ENCODE data around the gene CHST14.

DNA sequence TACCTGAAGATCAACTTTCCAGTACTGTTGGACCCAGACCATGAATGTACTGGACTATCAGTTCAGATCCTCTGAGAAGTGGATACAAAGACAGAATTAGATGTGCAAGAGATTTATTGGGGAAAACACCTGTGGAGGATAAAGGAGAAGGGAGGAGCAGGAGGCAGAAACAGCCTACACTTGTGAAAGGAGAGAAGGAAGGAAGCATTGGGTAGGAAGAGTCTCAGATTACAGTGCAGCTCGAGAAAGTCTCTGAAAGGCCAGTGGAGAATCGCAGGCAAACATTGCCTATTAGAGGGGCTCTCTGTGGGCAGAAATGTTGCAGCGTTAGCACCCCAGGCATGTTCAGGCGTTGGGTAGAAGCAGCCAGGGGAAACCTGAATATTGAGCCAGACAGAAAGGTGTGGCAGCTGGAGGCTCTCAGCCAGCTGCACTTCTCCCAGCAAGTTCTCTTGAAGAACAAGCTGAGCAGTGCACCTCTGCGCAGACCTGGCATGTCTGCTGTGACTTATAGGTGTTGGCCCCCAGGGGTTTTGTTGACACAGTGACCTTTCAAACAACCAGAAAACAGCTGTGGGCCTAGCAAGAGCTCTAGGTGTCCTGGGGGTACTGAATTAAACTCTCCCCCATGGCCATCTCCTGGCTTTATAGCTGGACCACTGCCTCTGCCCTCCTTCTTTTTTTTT, 7.0 kb downstream of the CHST14 start:
- TF ChIP-seq, protein P1, sequence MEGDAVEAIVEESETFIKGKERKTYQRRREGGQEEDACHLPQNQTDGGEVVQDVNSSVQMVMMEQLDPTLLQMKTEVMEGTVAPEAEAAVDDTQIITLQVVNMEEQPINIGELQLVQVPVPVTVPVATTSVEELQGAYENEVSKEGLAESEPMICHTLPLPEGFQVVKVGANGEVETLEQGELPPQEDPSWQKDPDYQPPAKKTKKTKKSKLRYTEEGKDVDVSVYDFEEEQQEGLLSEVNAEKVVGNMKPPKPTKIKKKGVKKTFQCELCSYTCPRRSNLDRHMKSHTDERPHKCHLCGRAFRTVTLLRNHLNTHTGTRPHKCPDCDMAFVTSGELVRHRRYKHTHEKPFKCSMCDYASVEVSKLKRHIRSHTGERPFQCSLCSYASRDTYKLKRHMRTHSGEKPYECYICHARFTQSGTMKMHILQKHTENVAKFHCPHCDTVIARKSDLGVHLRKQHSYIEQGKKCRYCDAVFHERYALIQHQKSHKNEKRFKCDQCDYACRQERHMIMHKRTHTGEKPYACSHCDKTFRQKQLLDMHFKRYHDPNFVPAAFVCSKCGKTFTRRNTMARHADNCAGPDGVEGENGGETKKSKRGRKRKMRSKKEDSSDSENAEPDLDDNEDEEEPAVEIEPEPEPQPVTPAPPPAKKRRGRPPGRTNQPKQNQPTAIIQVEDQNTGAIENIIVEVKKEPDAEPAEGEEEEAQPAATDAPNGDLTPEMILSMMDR (IDR thresholded peaks at IDR 0.05): no peak
- TF ChIP-seq POLR2A (IDR thresholded peaks at IDR 0.05): no peak

All from right lobe of liver (tissue), 4 donors.